Loucy (cell line): ENCODE results near the gene TPST2.

Experiments
- H2AFZ ChIP-seq: fragments of 200-600 bp; sonication (generic); 2 replicates; pipeline ENCODE4 v1.6.0; 2016; ENCODE audit warnings: antibody characterized with exemption, mild to moderate bottlenecking, low read length, moderate library complexity
- H3F3A ChIP-seq: fragments of 200-600 bp; 2 replicates; pipeline ENCODE4 v1.6.0; 2016; ENCODE audit warnings: antibody characterized with exemption, low read depth, mild to moderate bottlenecking
- H3K27me3 ChIP-seq: fragments of 200-600 bp; sonication (generic); 2 replicates; pipeline ENCODE4 v1.6.1; 2014; ENCODE audit warnings: low read length, mild to moderate bottlenecking; ENCODE audit not compliant: insufficient read depth, poor library complexity, severe bottlenecking
- H3K36me3 ChIP-seq: fragments of 200-600 bp; sonication (generic); 2 replicates; pipeline ENCODE4 v1.6.1; 2016; ENCODE audit warnings: low read length; ENCODE audit not compliant: insufficient read depth
- H3K4me1 ChIP-seq: fragments of 200-600 bp; sonication (generic); 2 replicates; pipeline ENCODE4 v1.5.1; 2014; ENCODE audit warnings: low read length, mild to moderate bottlenecking; ENCODE audit not compliant: insufficient read depth, poor library complexity, severe bottlenecking
- H3K4me2 ChIP-seq: fragments of 200-600 bp; sonication (generic); 2 replicates; pipeline ENCODE4 v1.6.0; 2014; ENCODE audit warnings: antibody characterized with exemption, low read length, low read depth, mild to moderate bottlenecking; ENCODE audit not compliant: poor library complexity, severe bottlenecking
- H3K4me3 ChIP-seq: fragments of 200-600 bp; sonication (generic); 2 replicates; pipeline ENCODE4 v1.5.1; 2014; ENCODE audit warnings: low read length, mild to moderate bottlenecking, mixed read lengths; ENCODE audit not compliant: poor library complexity, severe bottlenecking
- H3K79me2 ChIP-seq: fragments of 200-600 bp; sonication (generic); 2 replicates; pipeline ENCODE4 v1.6.1; 2014; ENCODE audit warnings: low read length; ENCODE audit not compliant: insufficient read depth
- H3K9ac ChIP-seq: fragments of 200-600 bp; sonication (generic); 2 replicates; pipeline ENCODE4 v1.6.0; 2014; ENCODE audit warnings: mild to moderate bottlenecking, low read depth, low read length, moderate library complexity; ENCODE audit not compliant: poor library complexity, severe bottlenecking
- H3K9me2 ChIP-seq: fragments of 200-600 bp; sonication (generic); replicated peaks from 2 replicates; pipeline ENCODE4 v1.6.1; 2016; ENCODE audit warnings: low read depth, low read length, mixed read lengths
- H3K9me3 ChIP-seq: fragments of 200-600 bp; sonication (generic); 2 replicates; pipeline ENCODE4 v1.6.1; 2014; ENCODE audit warnings: mild to moderate bottlenecking, antibody characterized with exemption, low read length, low read depth; ENCODE audit not compliant: insufficient read depth
- H4K20me1 ChIP-seq: fragments of 200-600 bp; sonication (generic); 2 replicates; pipeline ENCODE4 v1.6.0; 2014; ENCODE audit warnings: antibody characterized with exemption, low read length, mild to moderate bottlenecking; ENCODE audit not compliant: insufficient read depth, poor library complexity, severe bottlenecking
- EZH2phosphoT487 ChIP-seq: fragments of 200-600 bp; IDR thresholded peaks from 2 replicates; pipeline ENCODE4 v1.6.1; 2018; ENCODE audit warnings: antibody characterized with exemption, mild to moderate bottlenecking, moderate library complexity, borderline replicate concordance
- TF ChIP-seq, protein P1 (sequence below): fragments of 200-600 bp; sonication (generic); conservative IDR thresholded peaks from 2 replicates; pipeline ENCODE4 v1.5.1; 2014; ENCODE audit warnings: mild to moderate bottlenecking, antibody characterized with exemption, low read length

The TPST2 gene

DNA sequence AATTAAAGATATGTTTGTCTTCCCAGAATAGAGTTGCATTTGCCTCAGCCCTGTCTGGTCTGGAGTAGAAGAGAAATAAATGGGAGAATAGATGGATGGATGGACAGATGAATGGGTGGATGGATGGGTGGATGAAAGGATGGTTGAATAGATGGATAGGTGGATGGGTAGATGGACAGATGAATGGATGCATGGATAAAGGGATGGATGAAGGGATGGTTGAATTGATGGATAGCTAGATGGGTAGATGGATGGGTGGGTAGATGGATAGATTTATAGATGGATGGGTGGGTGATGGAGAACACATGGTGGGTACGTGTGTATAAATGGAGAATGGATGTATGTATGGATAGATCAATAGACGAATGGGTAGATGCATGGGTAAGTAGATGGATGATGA is 19.4 kb upstream of the TPST2 start:
- Histone ChIP-seq H3K79me2 (no peaks in the 10 kb centered on the region), H3K4me2 (no peak overlapping the region), H3K4me1 (no peaks in the 10 kb centered on the region)

DNA sequence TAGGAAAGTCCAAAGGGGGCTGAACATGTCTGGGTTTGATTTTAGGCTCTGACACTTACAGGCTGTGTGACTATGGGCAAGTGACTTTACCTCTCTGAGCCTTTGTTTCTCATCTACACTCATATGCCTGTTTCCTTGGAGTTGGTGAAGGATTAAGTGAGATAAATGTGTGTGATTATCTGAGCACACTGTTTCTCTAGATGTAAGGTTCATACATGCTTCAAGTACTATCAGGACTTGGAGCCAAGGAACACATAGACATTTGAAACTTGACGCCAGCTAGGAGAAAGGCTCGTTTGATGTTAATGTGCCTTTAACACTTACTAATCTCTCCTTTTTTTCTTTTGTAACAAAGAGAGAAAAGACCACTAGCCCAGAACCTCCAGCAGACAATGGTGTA is 18.2 kb upstream of the TPST2 start:
- Histone ChIP-seq H3K9ac (no peak overlapping the region), H3K36me3 (no peaks in the 10 kb centered on the region), H3F3A (no peaks in the 10 kb centered on the region), H3K4me3 (no peak overlapping the region), H2AFZ (no peak overlapping the region), H3K27me3 (no peaks in the 10 kb centered on the region), H3K9me3 (no peaks in the 10 kb centered on the region), H3K4me1 (peaks cover 4% of the 10 kb centered on the region), H4K20me1 (no peaks in the 10 kb centered on the region), H3K4me2 (no peak overlapping the region), H3K79me2 (no peaks in the 10 kb centered on the region), H3K9me2 (no peaks in the 10 kb centered on the region)
- TF ChIP-seq, protein P1, sequence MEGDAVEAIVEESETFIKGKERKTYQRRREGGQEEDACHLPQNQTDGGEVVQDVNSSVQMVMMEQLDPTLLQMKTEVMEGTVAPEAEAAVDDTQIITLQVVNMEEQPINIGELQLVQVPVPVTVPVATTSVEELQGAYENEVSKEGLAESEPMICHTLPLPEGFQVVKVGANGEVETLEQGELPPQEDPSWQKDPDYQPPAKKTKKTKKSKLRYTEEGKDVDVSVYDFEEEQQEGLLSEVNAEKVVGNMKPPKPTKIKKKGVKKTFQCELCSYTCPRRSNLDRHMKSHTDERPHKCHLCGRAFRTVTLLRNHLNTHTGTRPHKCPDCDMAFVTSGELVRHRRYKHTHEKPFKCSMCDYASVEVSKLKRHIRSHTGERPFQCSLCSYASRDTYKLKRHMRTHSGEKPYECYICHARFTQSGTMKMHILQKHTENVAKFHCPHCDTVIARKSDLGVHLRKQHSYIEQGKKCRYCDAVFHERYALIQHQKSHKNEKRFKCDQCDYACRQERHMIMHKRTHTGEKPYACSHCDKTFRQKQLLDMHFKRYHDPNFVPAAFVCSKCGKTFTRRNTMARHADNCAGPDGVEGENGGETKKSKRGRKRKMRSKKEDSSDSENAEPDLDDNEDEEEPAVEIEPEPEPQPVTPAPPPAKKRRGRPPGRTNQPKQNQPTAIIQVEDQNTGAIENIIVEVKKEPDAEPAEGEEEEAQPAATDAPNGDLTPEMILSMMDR = no peak
- no peak for TF ChIP-seq EZH2phosphoT487

More for the DNA sequence above, 19.4 kb upstream of the TPST2 start:
- no peaks in the 10 kb centered on the region for H3K9me2 ChIP-seq
- H3K9ac ChIP-seq = no peak overlapping the region
- H3F3A ChIP-seq = no peaks in the 10 kb centered on the region
- H3K36me3 ChIP-seq = no peaks in the 10 kb centered on the region
- no peak overlapping the region for H3K4me3 ChIP-seq
- no peaks in the 10 kb centered on the region for H3K9me3 ChIP-seq
- no peaks in the 10 kb centered on the region for H3K27me3 ChIP-seq
- TF ChIP-seq EZH2phosphoT487 = no peak
- TF ChIP-seq, protein P1 = no peak
- no peaks in the 10 kb centered on the region for H4K20me1 ChIP-seq
- no peak overlapping the region for H2AFZ ChIP-seq

DNA sequence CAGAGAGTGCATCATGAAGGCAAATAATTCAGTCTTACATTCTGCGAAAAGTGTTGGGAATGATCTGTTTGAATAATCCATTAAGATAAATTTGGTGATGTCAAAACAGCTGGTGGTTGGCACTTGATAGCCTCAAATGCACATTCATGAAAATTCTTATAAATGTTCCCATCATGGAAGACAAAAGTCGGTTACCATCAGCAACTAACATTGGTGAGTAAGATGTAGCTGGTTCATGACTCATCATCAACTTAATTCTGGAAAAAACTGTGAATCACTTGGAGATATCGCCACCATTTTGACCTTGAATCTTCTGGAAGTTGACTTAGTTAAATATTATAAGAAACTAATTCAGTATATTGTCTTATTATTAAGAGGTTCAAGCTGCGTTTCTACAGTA is 16.7 kb upstream of the TPST2 start:
- Histone ChIP-seq H3K27me3 (no peaks in the 10 kb centered on the region), H3K4me2 (no peak overlapping the region), H3K36me3 (no peaks in the 10 kb centered on the region), H3K9me3 (no peaks in the 10 kb centered on the region), H4K20me1 (no peaks in the 10 kb centered on the region), H3K4me3 (no peak overlapping the region), H3K4me1 (peaks cover 4% of the 10 kb centered on the region), H3K9me2 (no peaks in the 10 kb centered on the region), H2AFZ (no peak overlapping the region), H3K9ac (no peak overlapping the region), H3K79me2 (no peaks in the 10 kb centered on the region), H3F3A (no peaks in the 10 kb centered on the region)
- no peak for TF ChIP-seq EZH2phosphoT487
- TF ChIP-seq, protein P1 = no peak
